MM.1S (cell line): ENCODE results near the gene BRINP1.

Source experiments
- DNase-seq: peaks from one replicate; pipeline ENCODE4 v3.0.0-alpha.2; 2015
- H2AFZ ChIP-seq: fragments of 300-600 bp; sonication (generic); 2 replicates; pipeline ENCODE4 v1.6.0; 2016; ENCODE audit warnings: antibody characterized with exemption, low read length
- H3F3A ChIP-seq: fragments of 300-600 bp; sonication (generic); 2 replicates; pipeline ENCODE4 v1.6.1; 2016; ENCODE audit warnings: mild to moderate bottlenecking, antibody characterized with exemption, low read length, moderate library complexity, mixed read lengths; ENCODE audit not compliant: insufficient read depth
- H3K27ac ChIP-seq: fragments of 300-600 bp; sonication (generic); 2 replicates; pipeline ENCODE4 v1.5.1; 2016; ENCODE audit warnings: mild to moderate bottlenecking, low read length
- H3K27me3 ChIP-seq: fragments of 300-600 bp; sonication (generic); replicated peaks from 2 replicates; pipeline ENCODE4 v1.6.0; 2016; ENCODE audit warnings: low read length; ENCODE audit not compliant: insufficient read depth
- H3K36me3 ChIP-seq: fragments of 300-600 bp; sonication (generic); replicated peaks from 2 replicates; pipeline ENCODE4 v1.6.1; 2016; ENCODE audit warnings: mild to moderate bottlenecking, low read length, mixed read lengths; ENCODE audit not compliant: insufficient read depth
- H3K4me1 ChIP-seq: fragments of 300-600 bp; sonication (generic); 2 replicates; pipeline ENCODE4 v1.6.1; 2016; ENCODE audit warnings: low read length, mixed read lengths
- H3K4me2 ChIP-seq: fragments of 300-600 bp; sonication (generic); 2 replicates; pipeline ENCODE4 v1.6.0; 2016; ENCODE audit warnings: low read depth, low read length
- H3K4me3 ChIP-seq: fragments of 300-600 bp; sonication (generic); 2 replicates; pipeline ENCODE4 v1.5.1; 2016; ENCODE audit warnings: low read length, mixed read lengths
- H3K79me2 ChIP-seq: fragments of 300-600 bp; sonication (generic); 2 replicates; pipeline ENCODE4 v1.6.1; 2016; ENCODE audit warnings: mixed run types, low read length, mixed read lengths
- H3K9ac ChIP-seq: fragments of 300-600 bp; sonication (generic); 2 replicates; pipeline ENCODE4 v1.6.1; 2016; ENCODE audit warnings: low read length, mixed read lengths
- H3K9me2 ChIP-seq: fragments of 300-600 bp; sonication (generic); replicated peaks from 2 replicates; pipeline ENCODE4 v1.6.1; 2016; ENCODE audit warnings: mild to moderate bottlenecking, low read length, mixed read lengths; ENCODE audit not compliant: insufficient read depth
- H3K9me3 ChIP-seq: fragments of 300-600 bp; sonication (generic); replicated peaks from 2 replicates; pipeline ENCODE4 v1.6.1; 2016; ENCODE audit warnings: mild to moderate bottlenecking, low read length, mixed read lengths; ENCODE audit not compliant: insufficient read depth
- H4K20me1 ChIP-seq: fragments of 300-600 bp; sonication (generic); 2 replicates; pipeline ENCODE4 v1.6.1; 2016; ENCODE audit warnings: mild to moderate bottlenecking, low read length, moderate library complexity, mixed read lengths; ENCODE audit not compliant: insufficient read depth
- EZH2 ChIP-seq: fragments of 300-600 bp; sonication (generic); optimal IDR thresholded peaks from 2 replicates; pipeline ENCODE3; 2017; ENCODE audit warnings: low read depth, mild to moderate bottlenecking, antibody characterized with exemption, low read length, mixed read lengths
- EZH2phosphoT487 ChIP-seq: fragments of 300-600 bp; sonication (generic); IDR thresholded peaks from 2 replicates; pipeline ENCODE4 v1.6.1; 2018; ENCODE audit warnings: antibody characterized with exemption, low read length
- TF ChIP-seq, protein P1 (sequence below): fragments of 300-600 bp; sonication (generic); IDR thresholded peaks from 2 replicates; pipeline ENCODE4 v1.5.1; 2016; ENCODE audit warnings: antibody characterized with exemption, low read length, mixed read lengths

Gene BRINP1

DNA sequence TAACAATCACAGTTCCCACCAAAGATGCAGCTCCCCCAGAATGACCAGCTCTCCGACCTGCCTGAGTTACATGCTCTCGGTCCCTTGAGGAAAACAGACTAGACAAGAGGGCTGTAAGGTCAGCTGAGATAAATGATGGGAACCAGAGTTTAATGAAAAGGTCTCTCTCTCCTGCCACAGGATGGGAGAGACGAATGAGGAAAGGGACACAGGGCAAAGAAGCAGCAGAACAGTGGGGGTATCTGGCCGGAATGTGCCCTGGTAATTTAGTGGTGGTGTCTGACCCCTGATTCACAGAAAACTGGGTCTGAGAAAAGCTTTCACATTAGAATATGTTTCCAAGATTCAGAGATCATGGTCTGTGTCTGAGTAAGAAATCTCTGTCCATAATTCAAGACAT is 118.5 kb downstream of the BRINP1 start:
- Histone ChIP-seq H4K20me1 (no peaks in the 10 kb centered on the region), H3K4me3 (no peak overlapping the region), H3K27me3 (no peaks in the 10 kb centered on the region), H3K4me2 (no peak overlapping the region), H3K9me3 (no peaks in the 10 kb centered on the region), H3K4me1 (no peaks in the 10 kb centered on the region), H3K9ac (no peak overlapping the region), H2AFZ (no peak overlapping the region), H3K9me2 (no peaks in the 10 kb centered on the region), H3K27ac (no peak overlapping the region), H3K79me2 (no peaks in the 10 kb centered on the region), H3F3A (no peaks in the 10 kb centered on the region), H3K36me3 (no peaks in the 10 kb centered on the region)
- TF ChIP-seq EZH2, result no peak
- TF ChIP-seq EZH2phosphoT487, result no peak
- TF ChIP-seq, protein P1, sequence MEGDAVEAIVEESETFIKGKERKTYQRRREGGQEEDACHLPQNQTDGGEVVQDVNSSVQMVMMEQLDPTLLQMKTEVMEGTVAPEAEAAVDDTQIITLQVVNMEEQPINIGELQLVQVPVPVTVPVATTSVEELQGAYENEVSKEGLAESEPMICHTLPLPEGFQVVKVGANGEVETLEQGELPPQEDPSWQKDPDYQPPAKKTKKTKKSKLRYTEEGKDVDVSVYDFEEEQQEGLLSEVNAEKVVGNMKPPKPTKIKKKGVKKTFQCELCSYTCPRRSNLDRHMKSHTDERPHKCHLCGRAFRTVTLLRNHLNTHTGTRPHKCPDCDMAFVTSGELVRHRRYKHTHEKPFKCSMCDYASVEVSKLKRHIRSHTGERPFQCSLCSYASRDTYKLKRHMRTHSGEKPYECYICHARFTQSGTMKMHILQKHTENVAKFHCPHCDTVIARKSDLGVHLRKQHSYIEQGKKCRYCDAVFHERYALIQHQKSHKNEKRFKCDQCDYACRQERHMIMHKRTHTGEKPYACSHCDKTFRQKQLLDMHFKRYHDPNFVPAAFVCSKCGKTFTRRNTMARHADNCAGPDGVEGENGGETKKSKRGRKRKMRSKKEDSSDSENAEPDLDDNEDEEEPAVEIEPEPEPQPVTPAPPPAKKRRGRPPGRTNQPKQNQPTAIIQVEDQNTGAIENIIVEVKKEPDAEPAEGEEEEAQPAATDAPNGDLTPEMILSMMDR, result no peak
- no peak for DNase-seq

DNA sequence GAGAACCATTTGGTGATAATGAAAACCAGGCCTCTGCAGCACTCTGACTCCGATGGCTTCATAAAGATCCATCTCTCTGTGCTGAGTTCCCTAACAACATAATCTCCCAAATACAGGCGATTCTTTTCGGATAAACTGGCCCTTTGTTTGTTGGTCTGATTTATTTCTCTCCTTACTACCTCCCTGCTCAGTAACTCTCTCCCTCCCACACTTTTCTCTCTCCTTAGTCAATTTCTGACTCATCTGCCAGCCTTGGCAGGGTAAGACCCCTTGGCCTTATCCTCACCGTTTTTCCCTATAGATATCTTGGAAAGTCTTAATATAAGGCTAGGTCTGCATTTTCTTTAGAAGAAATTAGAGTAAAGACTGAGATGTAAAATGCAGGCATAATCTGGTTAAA is 128.7 kb downstream of the BRINP1 start:
- TF ChIP-seq EZH2phosphoT487, result no peak
- TF ChIP-seq EZH2, result no peak
- TF ChIP-seq, protein P1, result no peak

DNA sequence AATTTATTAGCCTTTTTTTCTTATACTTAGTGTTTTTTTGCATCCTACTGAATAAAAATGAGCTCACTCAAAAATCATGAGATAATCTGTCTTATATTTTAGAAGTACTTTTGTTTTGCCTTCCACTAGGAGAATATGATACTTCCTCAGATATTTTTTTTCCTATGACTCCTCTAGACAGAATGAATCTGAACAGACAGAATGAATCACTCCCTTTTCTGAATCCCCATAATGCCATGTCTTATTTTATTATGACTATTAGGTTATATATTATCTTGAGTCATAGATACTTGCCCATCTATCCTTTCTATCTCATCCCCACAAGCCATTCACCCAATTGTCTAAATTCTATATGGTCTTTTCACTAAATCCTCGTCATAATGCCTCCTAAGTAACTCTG is 134.6 kb downstream of the BRINP1 start:
- Histone ChIP-seq H3K4me2 (no peak overlapping the region), H3K79me2 (no peaks in the 10 kb centered on the region), H3K9me2 (no peaks in the 10 kb centered on the region), H3K36me3 (no peaks in the 10 kb centered on the region), H2AFZ (no peak overlapping the region), H3K4me3 (no peak overlapping the region), H3K27ac (no peak overlapping the region), H3F3A (no peaks in the 10 kb centered on the region), H3K4me1 (no peaks in the 10 kb centered on the region), H3K9ac (no peak overlapping the region), H3K27me3 (no peaks in the 10 kb centered on the region), H3K9me3 (no peaks in the 10 kb centered on the region), H4K20me1 (no peaks in the 10 kb centered on the region)
- no peak for DNase-seq
- TF ChIP-seq EZH2 (no peak), EZH2phosphoT487 (no peak)
- TF ChIP-seq, protein P1, result no peak

More for the DNA sequence above, 128.7 kb downstream of the BRINP1 start:
- Histone ChIP-seq H3K4me1 (no peaks in the 10 kb centered on the region), H3K9me2 (no peaks in the 10 kb centered on the region), H3K36me3 (no peaks in the 10 kb centered on the region), H2AFZ (no peak overlapping the region), H3F3A (no peaks in the 10 kb centered on the region), H3K27me3 (no peaks in the 10 kb centered on the region), H3K27ac (no peak overlapping the region), H4K20me1 (no peaks in the 10 kb centered on the region), H3K9ac (no peak overlapping the region), H3K4me3 (no peak overlapping the region), H3K9me3 (no peaks in the 10 kb centered on the region), H3K4me2 (no peak overlapping the region), H3K79me2 (no peaks in the 10 kb centered on the region)
- no peak for DNase-seq
